ENCODE results near the gene NTHL1.

The NTHL1 gene

GRCh38 chr16:1991135-1991551, 56.5 kb downstream of the NTHL1 start:
- DNase-seq: no peak

GRCh38 chr16:1990351-1991134, 57.1 kb downstream of the NTHL1 start:
- peak; percentile 33 for DNase-seq

GRCh38 chr16:1990101-1990350, 57.6 kb downstream of the NTHL1 start:
- DNase-seq: no peak

Measured in NCI-H82 (cell line).